Hypothalamus (tissue), 51 donors: ENCODE results near the gene HECTD2.
"Not testable (repeated sequence)": the region's sequence is repeated elsewhere in the genome, so short reads cannot be mapped to it uniquely, and the experiment has no call there.

Experiments used
- DNase-seq, 51 donors: peaks; one replicate each; lab custom pipeline; 2025; lab: John Stamatoyannopoulos, UW

The HECTD2 gene, protein sequence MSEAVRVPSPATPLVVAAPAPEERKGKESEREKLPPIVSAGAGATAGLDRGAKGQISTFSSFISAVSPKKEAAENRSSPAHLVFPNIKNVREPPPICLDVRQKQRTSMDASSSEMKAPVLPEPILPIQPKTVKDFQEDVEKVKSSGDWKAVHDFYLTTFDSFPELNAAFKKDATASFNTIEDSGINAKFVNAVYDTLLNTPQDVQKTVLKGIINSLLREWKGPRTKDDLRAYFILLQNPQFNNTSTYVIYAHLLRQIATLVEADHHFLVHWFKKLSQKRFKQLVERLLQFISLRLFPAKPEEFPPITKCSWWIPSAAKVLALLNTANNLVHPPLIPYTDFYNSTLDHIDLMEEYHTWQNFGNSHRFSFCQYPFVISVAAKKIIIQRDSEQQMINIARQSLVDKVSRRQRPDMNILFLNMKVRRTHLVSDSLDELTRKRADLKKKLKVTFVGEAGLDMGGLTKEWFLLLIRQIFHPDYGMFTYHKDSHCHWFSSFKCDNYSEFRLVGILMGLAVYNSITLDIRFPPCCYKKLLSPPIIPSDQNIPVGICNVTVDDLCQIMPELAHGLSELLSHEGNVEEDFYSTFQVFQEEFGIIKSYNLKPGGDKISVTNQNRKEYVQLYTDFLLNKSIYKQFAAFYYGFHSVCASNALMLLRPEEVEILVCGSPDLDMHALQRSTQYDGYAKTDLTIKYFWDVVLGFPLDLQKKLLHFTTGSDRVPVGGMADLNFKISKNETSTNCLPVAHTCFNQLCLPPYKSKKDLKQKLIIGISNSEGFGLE

GRCh38 chr10:91409869-91410637, at the start of gene HECTD2:
HECTD2 (plus strand) TSS chr10:91410344; CDS start chr10:91410439, 95 bp downstream.
- DNase-seq, result peak in 49 of 51 donors; percentile 27 to 94 (median 71)

DNA sequence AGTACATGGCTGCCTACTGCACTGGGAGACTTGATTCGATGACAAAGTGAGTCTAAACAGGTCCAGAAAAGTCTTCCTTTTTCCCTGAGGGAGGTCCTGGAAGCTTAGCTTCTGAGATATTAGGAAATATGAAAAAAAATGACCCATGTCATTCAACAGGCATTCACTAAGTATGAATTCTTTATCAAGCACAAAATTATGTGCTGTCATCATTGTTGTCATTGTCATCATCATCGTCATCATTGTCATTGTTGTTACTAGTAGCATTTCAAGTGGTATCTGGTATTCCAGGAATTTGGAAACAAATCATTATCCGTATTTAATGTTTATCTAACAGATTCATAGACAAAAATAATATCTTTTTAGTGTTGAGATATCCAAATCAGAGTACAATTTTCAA, 49.7 kb upstream of the HECTD2 start:
- DNase-seq, result no peak

DNA sequence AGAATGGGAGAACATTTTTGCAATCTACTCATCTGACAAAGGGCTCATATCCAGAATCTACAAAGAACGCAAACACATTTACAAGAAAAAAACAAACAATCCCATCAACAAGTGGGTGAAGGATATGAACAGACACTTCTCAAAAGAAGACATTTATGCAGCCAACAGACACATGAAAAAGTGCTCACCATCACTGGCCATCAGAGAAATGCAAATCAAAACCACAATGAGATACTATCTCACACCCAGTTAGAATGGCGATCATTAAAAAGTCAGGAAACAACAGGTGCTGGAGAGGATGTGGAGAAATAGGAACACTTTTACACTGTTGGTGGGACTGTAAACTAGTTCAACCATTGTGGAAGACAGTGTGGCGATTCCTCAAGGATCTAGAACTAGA, 44.6 kb upstream of the HECTD2 start:
- DNase-seq, result not testable (repeated sequence)

- DNase-seq, result no peak
Measured at GRCh38 chr10:91366704-91367103, 43.4 kb upstream of the HECTD2 start.

DNA sequence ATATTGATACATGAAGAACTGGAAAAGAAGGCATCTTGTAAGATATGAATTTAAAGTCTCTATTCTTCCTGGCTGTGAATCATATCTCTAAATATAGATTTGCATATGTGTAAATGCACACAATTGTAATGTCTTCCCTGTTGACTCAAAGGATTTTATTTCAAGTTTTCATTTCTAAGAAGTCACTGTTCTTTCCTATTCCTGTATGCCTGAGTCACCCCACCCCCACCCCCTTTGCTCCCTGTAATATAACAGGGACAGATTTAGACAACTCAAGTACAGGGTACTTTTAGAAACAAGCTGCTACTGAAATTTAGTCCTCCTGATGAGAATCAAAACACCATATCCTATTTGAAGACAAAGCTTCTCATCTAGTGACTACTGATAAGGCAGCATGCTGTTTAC, 43.0 kb upstream of the HECTD2 start:
- no peak for DNase-seq

- no peak for DNase-seq
Measured at GRCh38 chr10:91367558-91367957, 42.6 kb upstream of the HECTD2 start.

DNA sequence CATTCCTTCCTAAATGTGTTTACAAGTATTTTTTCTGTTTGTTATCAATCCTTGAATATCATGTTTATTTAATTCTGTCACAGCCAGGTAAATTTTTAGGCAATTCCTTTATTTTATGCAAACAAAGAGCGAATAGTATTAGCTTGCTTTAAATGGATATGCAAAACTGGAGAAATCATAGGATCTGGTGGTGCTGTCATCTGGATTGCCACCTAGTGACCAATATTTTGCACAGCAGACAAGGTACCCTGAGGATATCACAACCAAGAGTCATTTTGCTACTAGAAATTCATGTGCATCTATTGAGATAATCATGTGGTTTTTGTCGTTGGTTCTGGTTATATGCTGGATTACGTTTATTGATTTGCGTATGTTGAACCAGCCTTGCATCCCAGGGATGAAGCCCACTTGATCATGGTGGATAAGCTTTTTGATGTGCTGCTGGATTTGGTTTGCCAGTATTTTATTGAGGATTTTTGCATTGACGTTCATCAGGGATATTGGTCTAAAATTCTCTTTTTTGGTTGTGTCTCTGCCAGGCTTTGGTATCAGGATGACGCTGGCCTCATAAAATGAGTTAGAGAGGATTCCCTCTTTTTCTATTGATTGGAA, 40.1 kb upstream of the HECTD2 start:
- not testable (repeated sequence) for DNase-seq

- DNase-seq, result no peak
Measured at GRCh38 chr10:91374052-91374451, 36.1 kb upstream of the HECTD2 start.

DNA sequence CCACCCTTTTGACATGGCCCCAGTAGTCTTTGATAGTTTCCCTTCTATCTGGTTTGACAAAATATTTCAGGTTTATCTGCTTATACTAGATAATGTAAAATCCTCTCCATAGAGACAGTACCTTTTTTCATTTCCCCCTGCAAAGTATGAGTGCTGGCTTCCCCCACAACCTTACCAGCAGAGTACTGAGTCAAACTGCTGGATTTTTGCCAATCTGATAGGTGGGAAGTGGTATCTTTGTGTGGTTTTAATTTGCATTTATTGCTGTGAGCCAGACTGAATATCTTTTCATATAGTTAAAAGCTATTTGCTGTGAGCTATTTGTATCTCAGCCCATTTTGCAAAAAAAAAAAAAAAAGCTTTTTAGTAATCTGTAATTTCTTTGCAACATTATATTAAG, 32.1 kb upstream of the HECTD2 start:
- DNase-seq, result peak in 1 of 51 donors; percentile 24

DNA sequence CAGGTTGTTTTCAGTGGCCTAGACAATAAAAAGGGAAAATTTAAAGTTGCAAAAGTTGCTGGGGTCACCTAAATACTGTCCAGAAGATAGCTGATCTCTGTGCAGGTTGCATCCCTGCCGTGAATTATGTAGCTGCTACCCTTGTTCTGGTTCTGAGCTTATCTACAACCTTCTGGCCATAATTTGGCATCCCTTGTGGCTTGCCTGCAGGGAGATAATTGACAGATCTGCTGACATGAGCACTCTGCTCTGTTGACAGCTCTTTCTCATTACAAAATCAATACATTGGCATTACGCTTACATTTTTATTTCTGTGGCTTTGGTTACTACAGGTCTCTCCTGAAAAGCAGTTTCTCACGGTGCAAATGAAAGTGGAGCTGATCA, 29.3 kb upstream of the HECTD2 start:
- DNase-seq, result no peak

DNA sequence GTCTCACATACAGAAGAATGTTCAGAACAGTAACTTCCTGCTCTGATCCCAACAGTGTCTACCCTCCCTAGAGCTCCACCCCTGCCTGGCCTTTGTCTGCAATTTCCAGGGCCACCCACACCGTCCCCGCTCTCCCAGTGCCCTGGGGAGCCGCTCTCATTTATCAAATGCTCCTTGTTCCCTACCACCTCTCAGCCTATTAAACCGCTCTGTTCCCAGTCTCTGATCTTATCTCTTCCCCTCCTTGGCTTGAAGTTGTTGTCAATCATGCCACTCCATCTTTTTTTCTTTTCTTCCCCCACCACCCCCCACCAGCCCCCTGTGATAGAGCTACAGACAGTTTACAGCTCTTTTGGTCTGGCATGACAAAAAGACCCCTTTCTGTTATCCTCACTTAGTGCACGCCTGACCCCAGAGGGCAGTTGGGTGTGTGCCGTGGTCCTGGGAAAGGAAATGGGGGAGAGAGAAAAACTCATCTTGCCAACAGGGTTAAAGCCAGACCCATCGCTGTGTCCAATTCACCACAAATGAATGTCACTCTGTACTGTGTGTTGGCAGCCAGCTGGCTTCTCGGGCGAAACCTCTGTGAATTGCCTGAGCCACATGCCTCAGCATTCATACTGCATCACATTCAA, 28.8 kb upstream of the HECTD2 start:
- peak in 14 of 51 donors; percentile 2 to 29 (median 8) for DNase-seq

DNA sequence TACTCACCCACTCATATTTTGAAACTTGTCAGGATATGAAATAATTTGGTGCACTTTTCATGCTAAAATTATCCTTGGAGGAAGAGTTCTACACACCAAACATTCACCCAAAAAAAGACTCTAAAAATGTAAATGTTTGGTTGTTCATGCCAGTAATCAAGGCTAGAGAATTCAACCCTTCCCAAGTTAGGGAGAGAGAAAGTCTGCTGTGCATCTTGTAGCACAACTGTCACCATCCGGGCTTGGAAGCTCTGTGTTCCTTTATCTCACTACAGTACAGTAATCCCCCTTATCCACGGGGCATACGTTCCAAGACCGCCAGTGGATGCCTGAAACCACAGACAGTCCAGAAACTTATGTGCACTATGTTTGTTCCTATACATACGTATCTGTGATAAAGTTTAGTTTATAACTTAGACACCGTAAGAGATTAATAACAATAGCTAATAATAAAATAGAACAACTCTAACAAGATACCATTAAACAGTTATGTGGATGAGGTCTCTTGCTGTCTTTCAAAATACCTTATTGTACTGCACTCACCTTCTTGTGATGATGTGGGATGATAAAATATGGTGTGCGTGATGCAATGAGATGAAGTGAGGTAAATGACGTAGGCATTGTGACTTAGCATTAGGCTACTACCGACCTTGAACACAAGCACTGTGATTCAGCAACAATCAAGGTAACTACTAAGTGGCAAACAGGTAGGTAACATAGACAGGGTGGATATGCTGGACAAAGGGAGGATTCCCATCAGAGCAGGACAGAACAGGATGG, 24.6 kb upstream of the HECTD2 start:
- DNase-seq, result peak in 1 of 51 donors; percentile 12

DNA sequence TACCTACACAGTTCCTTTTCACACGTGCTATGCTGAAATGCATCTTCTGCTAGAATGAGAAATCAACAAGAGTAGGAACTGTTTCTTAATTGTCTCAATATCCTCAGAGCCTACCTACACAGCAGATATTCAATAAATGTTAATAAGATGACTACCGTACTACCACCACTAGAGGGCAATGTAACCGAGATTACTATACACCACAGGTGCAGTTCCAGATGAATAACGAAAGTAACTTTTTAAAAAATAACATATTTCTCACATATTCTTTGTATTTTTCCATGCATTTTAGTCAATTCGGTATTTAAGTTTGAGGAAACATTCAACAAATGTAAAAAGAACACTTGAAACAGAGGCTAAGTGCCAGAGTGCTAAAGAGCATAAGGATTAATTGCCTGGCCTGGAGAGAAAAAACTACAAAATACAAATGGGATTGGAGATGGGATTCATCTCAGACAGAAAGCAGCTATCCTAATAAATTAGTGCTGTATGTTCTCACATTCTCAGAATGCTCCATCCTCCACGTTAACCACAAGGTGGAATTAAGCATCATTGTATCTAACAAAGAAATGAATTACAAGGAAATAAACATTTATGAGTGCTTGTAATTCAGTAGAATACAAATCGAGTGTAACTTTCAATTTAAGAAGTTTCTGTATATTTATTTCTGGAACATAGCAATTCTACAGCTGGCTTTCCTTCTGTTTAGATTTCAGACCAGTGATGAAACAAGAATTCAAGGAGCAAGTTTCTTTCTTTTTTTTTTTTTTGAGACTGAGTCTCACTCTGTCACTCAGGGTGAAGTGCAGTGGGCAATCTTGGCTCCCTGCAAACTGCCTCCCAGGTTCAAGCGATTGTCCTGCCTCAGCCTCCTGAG, 20.3 kb upstream of the HECTD2 start:
- DNase-seq, result peak in 2 of 51 donors; percentile 2 to 65

GRCh38 chr10:91390513-91390825, 19.7 kb upstream of the HECTD2 start:
- not testable (repeated sequence) for DNase-seq

GRCh38 chr10:91391920-91392319, 18.2 kb upstream of the HECTD2 start:
- no peak for DNase-seq

DNA sequence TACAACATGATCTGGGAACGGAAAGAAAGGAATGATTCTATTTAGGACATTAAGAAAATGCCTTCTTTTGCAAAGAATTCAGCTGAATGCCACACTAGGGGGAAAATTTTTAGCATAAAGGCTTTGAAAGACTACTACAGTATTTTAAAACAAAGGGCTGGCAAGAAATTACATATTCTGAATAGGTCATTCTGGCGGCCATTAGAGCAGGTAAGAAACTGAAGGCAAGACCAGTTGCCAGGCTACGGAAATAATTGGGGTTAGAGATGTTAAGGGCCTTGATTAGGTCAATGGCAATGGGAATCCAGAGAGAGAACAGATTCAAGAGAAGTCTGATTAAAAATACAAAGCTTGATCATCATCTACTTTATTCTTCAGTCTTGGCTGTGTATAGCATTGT, 3.8 kb upstream of the HECTD2 start:
- no peak for DNase-seq

- peak in 47 of 51 donors; percentile 27 to 86 (median 68) for DNase-seq
Measured at GRCh38 chr10:91409069-91409868, 875 bp upstream of the HECTD2 start.
